HEK293T (cell line): ENCODE data around the gene UBXN2A.

Source experiments
- CTCF ChIA-PET: fragments of 350-600 bp; formaldehyde crosslinking; extraction: SDS; loops from one replicate; lab custom pipeline; 2021; ENCODE audit warnings: antibody characterized with exemption, inconsistent platforms; lab: Yijun Ruan, JAX
- POLR2A ChIA-PET: fragments of 350-600 bp; formaldehyde crosslinking; extraction: SDS; loops from one replicate; lab custom pipeline; 2020; ENCODE audit warnings: antibody characterized with exemption, inconsistent platforms; lab: Yijun Ruan, JAX
- DNase-seq: peaks from one replicate; pipeline ENCODE4 v3.0.0; 2012; ENCODE audit warnings: mixed read lengths; ENCODE audit errors: extremely low spot score
- ARNT ChIP-seq: fragments of 450-650 bp; IDR thresholded peaks from 2 replicates; pipeline ENCODE4 v1.6.1; 2017; ENCODE audit warnings: mild to moderate bottlenecking
- BHLHE40 ChIP-seq: fragments of 450-650 bp; IDR thresholded peaks from 2 replicates; pipeline ENCODE4 v1.6.1; 2016; ENCODE audit warnings: mild to moderate bottlenecking, moderate library complexity, borderline replicate concordance
- CTBP1 ChIP-seq: fragments of 450-650 bp; IDR thresholded peaks from 2 replicates; pipeline ENCODE4 v1.6.1; 2016; ENCODE audit warnings: borderline replicate concordance
- ELF4 ChIP-seq: fragments of 450-650 bp; IDR thresholded peaks from 2 replicates; pipeline ENCODE4 v1.6.1; 2017; ENCODE audit warnings: antibody characterized with exemption
- FOXA1 ChIP-seq: fragments of 450-650 bp; IDR thresholded peaks from 2 replicates; pipeline ENCODE4 v1.6.1; 2016; ENCODE audit warnings: mild to moderate bottlenecking
- FOXK2 ChIP-seq: fragments of 450-650 bp; IDR thresholded peaks from 2 replicates; pipeline ENCODE4 v1.6.1; 2016; ENCODE audit warnings: mild to moderate bottlenecking
- FOXM1 ChIP-seq: fragments of 450-650 bp; IDR thresholded peaks from 2 replicates; pipeline ENCODE4 v1.6.1; 2017; ENCODE audit warnings: mild to moderate bottlenecking, borderline replicate concordance
- HDGF ChIP-seq: fragments of 450-650 bp; IDR thresholded peaks from 2 replicates; pipeline ENCODE4 v1.6.1; 2017; ENCODE audit warnings: antibody characterized with exemption, borderline replicate concordance
- L3MBTL2 ChIP-seq: fragments of 450-650 bp; conservative IDR thresholded peaks from 2 replicates; pipeline ENCODE4 v1.6.1; 2016; ENCODE audit warnings: mild to moderate bottlenecking
- LEF1 ChIP-seq: fragments of 450-650 bp; IDR thresholded peaks from 2 replicates; pipeline ENCODE4 v1.6.1; 2017; ENCODE audit warnings: mild to moderate bottlenecking, borderline replicate concordance
- NFRKB ChIP-seq: fragments of 450-650 bp; IDR thresholded peaks from 2 replicates; pipeline ENCODE4 v1.6.1; 2016; ENCODE audit warnings: mild to moderate bottlenecking, moderate library complexity
- PKNOX1 ChIP-seq: fragments of 450-650 bp; IDR thresholded peaks from 2 replicates; pipeline ENCODE4 v1.6.1; 2016
- SP1 ChIP-seq: fragments of 450-650 bp; IDR thresholded peaks from 2 replicates; pipeline ENCODE4 v1.6.1; 2017
- SUZ12 ChIP-seq: fragments of 450-650 bp; IDR thresholded peaks from 2 replicates; pipeline ENCODE4 v1.6.1; 2016; ENCODE audit warnings: mild to moderate bottlenecking
- TARDBP ChIP-seq: fragments of 450-650 bp; IDR thresholded peaks from 2 replicates; pipeline ENCODE4 v1.6.1; 2016
- ZNF384 ChIP-seq: fragments of 450-650 bp; IDR thresholded peaks from 2 replicates; pipeline ENCODE4 v1.6.1; 2016

UBXN2A gene

GRCh38 chr2:24021122-24021998, 81.1 kb downstream of the UBXN2A start:
- peak; percentile 57 for DNase-seq
- no peak for TF ChIP-seq BHLHE40
- TF ChIP-seq FOXK2 = no peak
- no peak for TF ChIP-seq ZNF384
- TF ChIP-seq LEF1 = no peak
- no peak for TF ChIP-seq FOXA1
- TF ChIP-seq HDGF = no peak
- TF ChIP-seq NFRKB = no peak
- no peak for TF ChIP-seq SP1
- no peak for TF ChIP-seq FOXM1
- TF ChIP-seq L3MBTL2 = no peak
- no peak for TF ChIP-seq SUZ12
- ChIA-PET POLR2A (interaction anchor here (0.9 to 1.9 kb wide), 2 partner anchors 26 to 95 kb away, joined by 3 to 5 read pairs; partner anchors contain the start of genes ATAD2B and WDCP), CTCF (no interaction called here)

- POLR2A ChIA-PET = interaction anchor here (0.9 kb wide), 1 partner anchor 25 kb away, joined by 3 read pairs; the partner anchor contains the start of gene WDCP
Measured at GRCh38 chr2:24022324-24022974, 82.2 kb downstream of the UBXN2A start.

DNA sequence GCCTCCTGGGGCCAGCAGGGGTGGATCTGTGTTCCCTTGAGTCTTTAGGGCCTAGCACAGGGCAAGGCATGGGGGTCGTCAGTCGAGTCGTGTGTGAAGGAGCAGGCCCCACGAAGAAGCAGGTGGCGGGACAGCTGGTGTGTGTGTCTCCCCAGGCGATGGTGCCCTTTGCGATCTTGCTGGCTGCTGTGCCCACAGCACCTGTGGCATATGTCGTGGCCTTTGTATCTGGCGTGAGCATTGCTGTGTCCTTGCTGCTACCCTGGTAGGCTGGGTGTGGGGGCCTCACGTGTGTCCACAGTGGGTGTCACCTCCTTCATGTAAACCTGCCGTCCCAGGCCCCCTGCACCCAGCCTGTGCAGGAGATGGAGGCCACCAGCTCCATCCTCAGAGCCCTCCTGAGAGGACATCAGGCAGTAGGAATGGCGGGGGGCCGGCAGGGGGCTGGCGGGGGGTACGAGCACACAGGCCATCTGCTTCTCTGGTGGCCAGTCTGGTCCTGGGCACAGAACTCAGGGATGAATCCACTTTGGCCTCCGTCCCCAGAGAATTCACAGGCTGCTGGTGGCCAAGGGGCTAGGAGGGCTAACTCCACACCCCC, 82.8 kb downstream of the UBXN2A start:
- ChIA-PET CTCF (interaction anchor here (0.6 kb wide), 1 partner anchor 10 kb away, joined by 3 read pairs; no protein-coding TSS in a partner anchor), POLR2A (interaction anchor here (1.8 kb wide), 1 partner anchor 24 kb away, joined by 5 read pairs; the partner anchor contains the start of gene WDCP)
- DNase-seq = no peak
- TF ChIP-seq ARNT (no peak), CTBP1 (no peak), NFRKB (no peak), ELF4 (no peak), FOXA1 (no peak), SUZ12 (no peak), HDGF (no peak), TARDBP (no peak), FOXK2 (no peak), LEF1 (no peak), FOXM1 (no peak), ZNF384 (no peak), BHLHE40 (no peak), L3MBTL2 (no peak), SP1 (no peak), PKNOX1 (no peak)

More at GRCh38 chr2:24022324-24022974, 82.2 kb downstream of the UBXN2A start:
- no peak for DNase-seq
- CTCF ChIA-PET = no interaction called here
- TF ChIP-seq FOXA1 (no peak), SP1 (no peak), LEF1 (no peak), HDGF (no peak), ZNF384 (no peak), NFRKB (no peak), TARDBP (no peak), CTBP1 (no peak), ARNT (no peak), BHLHE40 (no peak), L3MBTL2 (no peak), FOXK2 (no peak), ELF4 (no peak), PKNOX1 (no peak), SUZ12 (no peak), FOXM1 (no peak)

DNA sequence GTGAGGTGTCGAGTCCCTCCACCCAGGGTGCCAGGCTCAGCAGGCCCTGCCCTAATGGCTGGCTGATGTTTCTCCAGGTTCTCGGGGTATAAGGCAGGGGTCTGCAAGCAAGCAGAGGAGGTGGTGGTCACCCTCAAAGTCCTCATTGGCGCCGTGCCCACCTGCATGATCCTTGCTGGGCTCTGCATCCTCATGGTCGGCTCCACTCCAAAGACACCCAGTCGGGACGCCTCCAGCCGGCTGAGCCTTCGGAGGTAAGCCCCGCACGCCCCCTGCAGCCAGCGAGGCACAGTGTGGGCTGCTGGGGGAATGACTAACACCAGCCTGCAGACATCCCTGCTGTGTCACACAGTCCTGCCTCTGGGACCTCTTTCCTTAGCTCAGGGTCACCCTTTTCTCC, 83.8 kb downstream of the UBXN2A start:
- TF ChIP-seq FOXM1 (no peak), FOXK2 (no peak), BHLHE40 (no peak), HDGF (no peak), TARDBP (no peak), ZNF384 (no peak), ARNT (no peak), ELF4 (no peak), CTBP1 (no peak), SP1 (no peak), L3MBTL2 (no peak)
- DNase-seq = peak; percentile 49
- POLR2A ChIA-PET = interaction anchor here (1.8 kb wide), 1 partner anchor 23 kb away, joined by 5 read pairs; the partner anchor contains the start of gene WDCP
- CTCF ChIA-PET = interaction anchor here (0.6 kb wide), 3 partner anchors 9 to 45 kb away, joined by 3 to 4 read pairs (median 3); no protein-coding TSS in a partner anchor
